ENCODE results near the gene CTNND2.

Gene CTNND2

DNA sequence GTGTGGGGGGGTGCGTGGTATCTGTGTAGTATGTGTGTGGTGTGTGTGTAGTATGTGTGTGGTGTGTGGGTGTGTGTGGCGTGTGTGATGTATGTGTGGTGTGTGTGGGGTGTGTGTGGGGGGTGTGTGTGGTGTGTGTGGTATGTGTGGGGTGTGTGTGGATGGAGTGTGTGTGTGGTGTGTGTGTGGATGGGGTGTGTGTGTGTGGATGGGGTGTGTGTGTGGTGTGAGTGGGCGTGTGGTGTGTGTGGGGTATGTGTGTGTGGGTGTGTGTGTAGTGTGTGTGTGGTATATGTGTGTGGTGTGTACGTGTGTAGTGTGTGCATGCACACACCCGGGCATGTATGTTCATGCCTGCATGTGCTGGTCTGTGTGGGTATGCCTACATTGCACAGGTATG lies 722.3 kb downstream of the CTNND2 start:
- TF ChIP-seq, protein P1, sequence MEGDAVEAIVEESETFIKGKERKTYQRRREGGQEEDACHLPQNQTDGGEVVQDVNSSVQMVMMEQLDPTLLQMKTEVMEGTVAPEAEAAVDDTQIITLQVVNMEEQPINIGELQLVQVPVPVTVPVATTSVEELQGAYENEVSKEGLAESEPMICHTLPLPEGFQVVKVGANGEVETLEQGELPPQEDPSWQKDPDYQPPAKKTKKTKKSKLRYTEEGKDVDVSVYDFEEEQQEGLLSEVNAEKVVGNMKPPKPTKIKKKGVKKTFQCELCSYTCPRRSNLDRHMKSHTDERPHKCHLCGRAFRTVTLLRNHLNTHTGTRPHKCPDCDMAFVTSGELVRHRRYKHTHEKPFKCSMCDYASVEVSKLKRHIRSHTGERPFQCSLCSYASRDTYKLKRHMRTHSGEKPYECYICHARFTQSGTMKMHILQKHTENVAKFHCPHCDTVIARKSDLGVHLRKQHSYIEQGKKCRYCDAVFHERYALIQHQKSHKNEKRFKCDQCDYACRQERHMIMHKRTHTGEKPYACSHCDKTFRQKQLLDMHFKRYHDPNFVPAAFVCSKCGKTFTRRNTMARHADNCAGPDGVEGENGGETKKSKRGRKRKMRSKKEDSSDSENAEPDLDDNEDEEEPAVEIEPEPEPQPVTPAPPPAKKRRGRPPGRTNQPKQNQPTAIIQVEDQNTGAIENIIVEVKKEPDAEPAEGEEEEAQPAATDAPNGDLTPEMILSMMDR (IDR thresholded peaks at IDR 0.05), result no peak

DNA sequence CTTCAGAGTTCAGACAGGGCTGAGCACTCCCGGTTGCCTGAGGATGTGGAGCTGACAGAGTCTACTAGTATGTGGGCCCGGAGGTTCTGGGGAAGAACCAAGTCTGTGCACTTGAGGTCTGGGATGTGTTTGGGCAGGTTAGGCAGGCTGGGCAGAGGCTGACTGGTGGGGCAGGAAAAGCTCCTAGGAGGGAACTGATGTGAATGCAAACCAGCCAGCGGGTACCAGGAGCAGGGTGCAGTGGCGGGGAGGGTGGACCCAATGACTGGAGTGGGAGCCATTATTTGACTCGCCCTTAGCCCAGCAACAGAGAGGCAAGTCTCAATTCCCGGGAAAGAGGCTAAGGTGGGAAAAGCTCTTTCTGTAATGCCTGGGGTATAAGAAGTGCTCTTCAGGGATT lies 723.4 kb downstream of the CTNND2 start:
- TF ChIP-seq, protein P1 (IDR thresholded peaks at IDR 0.05), result no peak

DNA sequence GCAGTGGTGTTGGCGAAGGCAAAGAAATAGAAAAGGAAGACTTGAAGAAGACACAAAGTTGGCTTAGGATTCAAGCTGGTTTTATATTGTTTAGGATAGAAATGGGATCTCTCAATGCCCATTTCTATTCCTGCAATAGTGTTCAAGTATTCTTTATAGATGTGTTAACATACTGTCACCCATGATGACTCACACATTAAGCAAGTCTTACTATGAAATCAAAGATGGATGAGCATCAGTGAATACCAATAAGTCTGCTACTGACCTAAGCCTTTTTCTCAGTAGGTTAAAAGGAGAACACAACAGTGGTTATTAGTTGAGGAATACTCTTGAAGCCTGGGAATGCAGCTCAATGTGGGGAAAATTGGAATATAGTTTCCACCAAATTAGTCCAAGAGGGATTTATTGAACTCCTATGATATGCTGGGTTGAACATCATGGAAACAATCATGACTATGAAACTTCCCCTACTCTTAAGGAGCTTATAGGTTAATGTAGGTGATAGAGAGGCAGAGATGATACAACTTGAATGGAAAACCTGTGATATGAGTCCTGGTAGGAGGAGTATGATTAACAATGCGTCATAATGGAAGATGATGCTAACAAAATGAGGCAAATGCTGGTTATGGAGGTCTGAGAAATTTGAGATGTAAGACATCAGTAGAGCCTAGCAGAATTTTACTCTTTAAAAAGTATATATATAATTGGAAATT lies 726.1 kb downstream of the CTNND2 start:
- TF ChIP-seq, protein P1 (IDR thresholded peaks at IDR 0.05), result no peak

DNA sequence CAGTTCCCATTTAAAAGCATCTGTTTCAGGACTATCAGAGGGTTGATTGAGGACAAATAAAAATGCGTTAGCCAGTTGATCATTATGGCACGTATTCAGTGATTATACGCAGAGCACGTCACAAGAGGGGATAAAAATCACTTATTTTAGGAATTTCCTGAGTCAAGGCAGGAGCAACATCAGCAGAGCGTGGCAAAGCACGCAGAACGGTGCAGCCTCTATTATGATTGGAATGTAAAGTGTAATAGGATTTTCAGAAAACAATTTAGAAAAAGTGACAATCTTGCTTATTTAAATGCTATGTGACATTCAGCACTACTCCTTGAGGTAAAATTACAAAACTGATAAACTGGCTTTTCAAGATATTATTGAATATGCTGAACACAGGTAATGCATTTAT lies 729.7 kb downstream of the CTNND2 start:
- TF ChIP-seq, protein P1 (IDR thresholded peaks at IDR 0.05), result no peak

DNA sequence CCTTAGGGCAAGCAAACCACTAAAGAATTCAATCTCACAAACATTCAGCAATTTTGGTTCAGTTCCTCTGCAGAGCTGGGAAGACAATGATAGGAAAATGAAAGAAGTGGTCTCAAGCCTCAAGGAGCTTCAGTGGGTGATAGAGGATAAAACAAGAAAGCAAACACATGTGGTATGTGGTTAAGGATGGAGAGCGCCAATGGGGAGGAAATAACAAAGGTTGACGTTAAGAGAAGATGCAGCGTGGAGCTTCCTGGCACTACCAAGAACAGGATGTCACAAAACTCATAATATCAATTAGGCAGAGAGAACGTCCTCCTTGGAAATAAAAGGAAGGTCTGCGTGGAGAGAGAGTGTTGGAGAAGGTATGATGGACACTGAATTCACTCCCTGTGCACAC lies 731.8 kb downstream of the CTNND2 start:
- TF ChIP-seq, protein P1 (IDR thresholded peaks at IDR 0.05), result no peak

DNA sequence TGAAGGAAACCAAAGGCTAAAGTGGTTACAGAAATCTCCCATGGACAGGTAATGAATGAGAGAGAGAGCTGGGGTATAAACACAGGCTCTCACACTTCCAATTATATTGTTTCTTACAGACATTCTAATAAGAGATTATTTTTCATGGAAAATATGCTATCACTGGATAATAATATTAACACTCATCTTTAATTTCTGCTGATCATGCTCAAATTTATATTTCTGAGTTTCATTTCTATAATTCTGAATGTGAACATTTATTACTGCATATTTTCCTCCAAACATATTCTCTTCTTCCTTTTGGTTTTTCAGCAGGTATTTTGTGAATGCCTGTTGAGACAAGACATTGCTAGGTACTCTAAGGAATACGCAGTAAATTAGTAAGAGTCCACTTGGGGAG lies 733.0 kb downstream of the CTNND2 start:
- TF ChIP-seq, protein P1 (IDR thresholded peaks at IDR 0.05), result no peak

DNA sequence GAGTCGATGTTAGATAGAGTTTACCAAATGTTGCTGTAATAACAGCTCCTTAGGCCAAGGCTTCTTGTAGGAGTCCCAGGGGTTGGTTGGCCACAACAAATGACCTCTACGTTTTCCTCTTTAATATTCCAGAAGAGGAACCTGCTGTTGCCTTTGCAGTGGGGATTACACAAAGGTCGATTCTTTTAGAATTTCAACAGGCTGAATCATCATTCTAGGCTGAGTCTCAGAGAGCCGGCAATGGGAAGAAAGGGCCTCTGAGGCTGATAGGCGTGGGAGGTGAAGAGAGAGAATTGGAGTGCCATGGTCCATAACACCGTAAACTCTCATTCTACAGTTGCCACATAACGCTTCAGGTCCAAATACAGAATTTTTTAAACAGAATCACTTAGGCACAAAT lies 737.3 kb downstream of the CTNND2 start:
- TF ChIP-seq, protein P1 (IDR thresholded peaks at IDR 0.05), result no peak

All from LNCAP (cell line).